HAP-1 (cell line): Measurements from ENCODE around the gene GH2.
"Not testable (repeated sequence)": the region's sequence is repeated elsewhere in the genome, so short reads cannot be mapped to it uniquely, and the experiment has no call there.

Source experiments
- DNase-seq, 2 experiments: peaks; one replicate each; pipeline ENCODE4 v3.0.0-alpha.2; 2016 to 2020; ENCODE audit warnings: low spot score in 2 of 2
- H3K27me3 ChIP-seq: fragments of 250-450 bp; sonication (Bioruptor Pico); 2 replicates; pipeline ENCODE4 v1.5.1; 2020; ENCODE audit warnings: low read depth, mild to moderate bottlenecking, moderate library complexity
- H3K36me3 ChIP-seq: fragments of 250-450 bp; sonication (Bioruptor Pico); replicated peaks from 2 replicates; pipeline ENCODE4 v1.5.1; 2020; ENCODE audit warnings: mild to moderate bottlenecking
- H3K4me1 ChIP-seq: fragments of 250-450 bp; sonication (Bioruptor Pico); 2 replicates; pipeline ENCODE4 v1.5.1; 2020; ENCODE audit warnings: mild to moderate bottlenecking
- H3K4me3 ChIP-seq: fragments of 250-450 bp; sonication (Bioruptor Pico); 2 replicates; pipeline ENCODE4 v1.5.1; 2020; ENCODE audit warnings: mild to moderate bottlenecking, moderate library complexity
- H3K9me3 ChIP-seq: fragments of 250-450 bp; sonication (Bioruptor Pico); 2 replicates; pipeline ENCODE4 v1.5.1; 2020; ENCODE audit warnings: mild to moderate bottlenecking, moderate library complexity
- in situ Hi-C: fragments of 300-500 bp; cut with MboI; formaldehyde crosslinking; loops from 3 replicates; pipeline ENCODE4 v1.14.3; 2020; ENCODE audit warnings: low sequenced_read_pairs, inconsistent platforms, mixed read lengths

Gene GH2

DNA sequence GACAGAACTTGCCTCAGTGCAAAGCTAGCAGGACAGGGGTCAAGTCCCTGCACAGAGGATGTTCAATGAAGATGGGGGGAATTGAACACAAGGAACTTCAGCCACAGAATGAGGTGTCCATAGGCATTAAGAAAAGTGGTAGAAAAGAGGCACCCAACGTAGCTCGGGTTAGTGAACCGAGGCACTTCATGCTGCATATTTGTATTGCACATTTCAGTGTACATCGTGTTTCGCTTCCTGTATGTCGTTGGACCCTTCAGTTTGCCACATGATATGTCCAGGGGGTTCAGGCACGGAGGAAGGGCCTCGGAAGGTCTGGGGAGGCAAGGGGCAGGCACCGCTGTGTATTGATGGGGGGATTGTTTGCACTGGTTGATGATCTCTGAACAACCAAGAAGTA lies 3.3 kb downstream of the GH2 start:
- H3K4me3 ChIP-seq, H3K4me1 ChIP-seq, H3K9me3 ChIP-seq, H3K36me3 ChIP-seq, in situ Hi-C loops, H3K27me3 ChIP-seq, DNase-seq: not testable (repeated sequence)

DNA sequence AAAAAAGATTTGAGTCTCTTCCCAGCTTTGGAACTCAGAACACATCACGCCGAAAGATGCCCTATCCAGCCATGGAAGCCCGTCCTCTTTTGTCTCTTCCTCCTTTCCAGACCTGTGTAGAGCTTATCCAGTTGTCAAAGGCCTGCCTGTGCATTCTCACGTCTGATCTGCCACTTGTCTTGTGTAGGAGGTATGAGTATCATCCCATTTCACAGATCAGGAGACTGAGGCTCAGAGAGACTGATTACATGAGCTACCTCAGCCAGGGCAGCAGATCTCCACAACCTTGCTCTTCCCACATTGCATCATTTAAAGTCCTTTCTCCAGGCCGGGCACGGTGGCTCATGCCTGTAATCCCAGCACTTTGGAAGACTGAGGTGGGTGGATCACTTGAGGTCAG lies 7.1 kb downstream of the GH2 start:
- DNase-seq, in situ Hi-C loops, H3K4me1 ChIP-seq, H3K9me3 ChIP-seq, H3K36me3 ChIP-seq, H3K4me3 ChIP-seq: not testable (repeated sequence)
- H3K27me3 ChIP-seq = peaks cover 11% of the 10 kb centered on the region

DNA sequence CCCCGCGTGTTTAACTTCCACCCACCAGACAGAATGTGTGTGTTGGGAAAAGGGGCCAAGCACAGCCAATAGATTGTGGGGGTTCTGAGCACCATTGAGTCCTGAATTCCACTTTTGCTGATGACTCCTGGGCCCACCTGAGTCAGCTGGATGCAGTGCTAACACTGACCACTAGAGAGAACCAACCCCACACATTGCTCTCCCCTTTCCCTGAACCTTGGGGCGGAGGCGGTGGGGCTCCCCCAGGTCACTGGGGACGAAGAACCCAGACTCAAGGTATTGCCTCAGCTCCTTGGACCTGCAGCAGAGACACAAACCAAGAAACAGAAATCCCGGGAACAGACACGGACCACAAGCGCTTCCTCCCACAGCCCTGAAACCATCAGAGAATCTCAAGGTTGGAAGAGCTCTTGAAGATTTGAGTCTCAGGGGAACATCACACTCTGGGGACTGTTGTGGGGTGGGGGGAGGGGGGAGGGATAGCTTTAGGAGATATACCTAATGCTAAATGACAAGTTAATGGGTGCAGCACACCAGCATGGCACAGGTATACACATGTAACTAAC lies 7.6 kb downstream of the GH2 start:
- peaks cover 11% of the 10 kb centered on the region for H3K27me3 ChIP-seq
- H3K4me3 ChIP-seq, H3K36me3 ChIP-seq, H3K9me3 ChIP-seq, DNase-seq, H3K4me1 ChIP-seq, in situ Hi-C loops: not testable (repeated sequence)

DNA sequence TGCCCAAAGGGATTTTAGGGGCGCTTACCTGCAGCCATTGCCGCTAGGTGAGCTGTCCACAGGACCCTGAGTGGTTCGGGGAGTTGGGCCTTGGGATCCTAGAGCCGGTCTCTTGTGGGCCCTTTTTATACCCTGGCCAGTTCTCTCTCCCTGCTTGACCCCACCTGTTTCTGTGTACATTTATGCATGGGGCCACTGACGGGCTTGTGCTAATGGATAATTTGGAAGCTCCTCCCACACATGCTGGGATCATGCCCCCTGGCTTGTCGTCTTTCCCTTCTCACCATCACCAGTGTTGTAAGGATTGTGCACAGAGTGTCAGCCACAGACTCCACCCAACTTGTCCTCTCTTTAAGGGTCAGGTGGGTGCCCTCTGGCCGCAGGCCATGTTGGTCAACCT lies 8.2 kb downstream of the GH2 start, which contains the start of gene CSH2:
TSS of gene CSH2 (minus strand) at position 101 of the 400 bp plus-strand sequence. CDS start at position 38, 63 bp downstream.
- peaks cover 11% of the 10 kb centered on the region for H3K27me3 ChIP-seq
- DNase-seq, H3K4me1 ChIP-seq, in situ Hi-C loops, H3K9me3 ChIP-seq, H3K36me3 ChIP-seq, H3K4me3 ChIP-seq: not testable (repeated sequence)

DNA sequence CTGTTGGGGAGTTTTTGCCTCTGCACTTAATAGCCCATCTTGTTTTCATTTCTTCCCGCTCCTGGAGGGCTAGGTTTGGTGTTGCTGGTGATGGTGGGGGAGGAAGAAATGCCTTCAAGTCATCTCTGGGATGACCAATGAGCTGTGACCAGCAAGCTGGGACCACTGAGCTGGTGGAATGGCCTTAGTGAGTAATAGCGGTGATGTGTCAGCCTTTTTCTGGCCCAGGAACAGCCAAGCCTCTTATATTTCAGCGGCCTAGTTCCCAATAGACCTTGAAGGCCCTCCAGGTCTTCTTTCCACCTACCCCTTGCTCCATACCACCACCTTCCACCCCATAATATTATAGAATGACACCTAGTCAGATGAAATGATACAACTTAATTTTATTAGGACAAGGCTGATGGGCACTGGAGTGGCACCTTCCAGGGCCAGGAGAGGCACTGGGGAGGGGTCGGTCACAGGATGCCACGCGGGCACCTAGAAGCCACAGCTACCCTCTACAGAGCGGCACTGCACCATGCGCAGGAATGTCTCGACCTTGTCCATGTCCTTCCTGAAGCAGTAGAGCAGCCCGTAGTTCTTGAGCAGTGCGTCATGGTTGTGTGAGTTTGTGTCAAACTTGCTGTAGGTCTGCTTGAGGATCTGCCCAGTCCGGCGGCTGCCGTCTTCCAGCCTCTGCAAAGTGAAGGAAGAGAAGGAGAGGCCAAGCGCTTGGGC lies 9.9 kb downstream of the GH2 start:
- H3K9me3 ChIP-seq, H3K4me1 ChIP-seq, H3K27me3 ChIP-seq, H3K4me3 ChIP-seq, DNase-seq, in situ Hi-C loops, H3K36me3 ChIP-seq: not testable (repeated sequence)

DNA sequence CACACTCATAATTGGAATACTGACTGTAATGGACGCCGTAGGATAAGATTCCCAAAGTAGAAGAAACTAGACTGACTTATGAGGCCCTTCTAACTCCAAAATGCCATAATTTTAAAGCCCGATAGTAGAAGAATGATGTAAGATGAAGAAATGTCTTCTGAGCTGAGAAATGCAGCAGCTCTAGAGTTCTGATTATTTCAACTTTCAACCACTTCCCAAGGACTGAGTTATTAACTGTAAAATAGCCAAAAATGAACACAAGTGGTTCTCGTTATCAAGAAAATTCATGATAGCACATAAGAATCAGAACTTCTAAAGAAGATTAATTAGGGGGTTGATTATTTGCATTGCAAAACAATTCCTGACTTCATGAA lies 11.5 kb downstream of the GH2 start:
- H3K27me3 ChIP-seq, DNase-seq, in situ Hi-C loops, H3K4me3 ChIP-seq, H3K36me3 ChIP-seq, H3K9me3 ChIP-seq, H3K4me1 ChIP-seq: not testable (repeated sequence)

DNA sequence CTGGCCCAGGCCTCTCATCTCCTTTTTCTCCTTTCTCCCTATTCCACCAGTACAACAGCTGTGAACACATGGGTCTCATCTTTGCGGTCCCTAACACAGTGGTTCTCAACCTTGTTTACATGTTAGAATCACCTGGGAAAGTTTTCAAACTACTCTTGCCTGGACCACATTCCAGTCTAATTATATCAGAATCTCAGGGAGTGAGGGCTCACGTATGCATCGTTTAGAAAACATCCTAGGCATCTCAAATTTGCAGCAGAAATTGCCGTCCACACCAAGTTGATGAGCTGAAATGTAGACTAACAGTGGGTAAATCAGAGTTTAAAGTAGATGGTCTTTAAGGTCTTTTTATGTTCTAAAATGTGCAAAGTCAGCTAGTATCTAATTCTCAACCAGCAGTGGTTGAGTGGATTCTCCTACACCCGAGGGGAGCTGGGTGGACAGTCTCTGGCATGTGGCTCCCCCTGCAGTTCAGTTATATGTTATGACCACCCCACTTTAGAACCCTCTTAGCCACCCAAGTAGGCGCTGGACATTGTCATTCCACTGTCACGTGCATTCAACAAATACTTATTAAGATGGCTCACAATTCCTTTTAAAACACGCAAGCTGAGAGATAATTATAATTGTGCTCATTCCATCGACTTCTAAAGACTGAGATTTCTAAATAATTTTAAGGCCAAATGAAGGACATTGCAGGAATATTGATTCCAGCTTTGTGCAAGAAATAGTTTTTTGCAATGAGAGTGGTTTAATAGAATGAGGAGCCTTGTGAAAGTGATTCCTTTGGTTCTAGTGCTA lies 12.1 kb downstream of the GH2 start:
- H3K4me3 ChIP-seq, in situ Hi-C loops, H3K9me3 ChIP-seq, H3K36me3 ChIP-seq, H3K4me1 ChIP-seq, H3K27me3 ChIP-seq: not testable (repeated sequence)
- peak in 1 of 2 experiments; percentile 26 for DNase-seq

DNA sequence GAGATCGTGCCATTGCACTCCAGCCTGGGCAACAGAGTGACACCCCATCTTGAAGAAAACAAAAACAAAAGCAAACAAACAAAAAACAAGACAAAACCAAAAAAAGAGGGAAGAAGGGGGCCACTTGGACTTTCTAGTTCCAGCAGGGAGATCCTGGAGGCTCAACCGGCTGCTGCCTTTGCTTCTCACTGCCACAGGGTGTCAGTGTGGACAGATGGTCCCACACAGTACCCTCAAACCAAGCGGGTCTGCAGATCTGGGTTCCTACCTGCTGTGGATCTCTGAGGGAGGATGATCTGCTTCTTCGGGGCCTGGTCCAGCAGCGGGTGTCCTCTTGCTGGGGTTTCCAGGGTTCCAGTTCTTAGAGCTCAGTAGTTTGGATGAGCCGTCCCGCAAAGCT lies 15.1 kb downstream of the GH2 start:
- DNase-seq, H3K4me1 ChIP-seq, H3K9me3 ChIP-seq, H3K36me3 ChIP-seq, H3K4me3 ChIP-seq, H3K27me3 ChIP-seq, in situ Hi-C loops: not testable (repeated sequence)

DNA sequence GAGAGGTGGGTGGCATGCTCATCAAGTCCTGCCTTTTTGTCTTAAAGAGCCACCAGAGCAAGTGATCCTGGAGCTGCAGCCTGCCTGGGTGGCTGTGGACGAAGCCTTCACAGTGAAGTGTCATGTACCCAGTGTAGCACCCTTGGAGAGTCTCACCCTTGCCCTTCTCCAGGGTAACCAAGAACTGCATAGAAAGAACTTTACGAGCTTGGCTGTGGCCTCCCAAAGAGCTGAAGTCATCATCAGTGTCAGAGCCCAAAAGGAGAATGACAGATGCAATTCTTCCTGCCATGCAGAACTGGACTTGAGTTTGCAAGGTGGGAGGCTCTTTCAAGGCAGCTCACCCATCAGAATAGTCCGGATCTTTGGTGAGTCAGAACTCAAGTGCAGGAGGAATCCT lies 22.5 kb downstream of the GH2 start:
- in situ Hi-C loops = no loop called here
- H3K27me3 ChIP-seq = peaks cover 19% of the 10 kb centered on the region
- H3K4me3 ChIP-seq = no peak overlapping the region
- no peaks in the 10 kb centered on the region for H3K4me1 ChIP-seq
- H3K9me3 ChIP-seq = no peaks in the 10 kb centered on the region
- no peak for DNase-seq
- no peaks in the 10 kb centered on the region for H3K36me3 ChIP-seq

DNA sequence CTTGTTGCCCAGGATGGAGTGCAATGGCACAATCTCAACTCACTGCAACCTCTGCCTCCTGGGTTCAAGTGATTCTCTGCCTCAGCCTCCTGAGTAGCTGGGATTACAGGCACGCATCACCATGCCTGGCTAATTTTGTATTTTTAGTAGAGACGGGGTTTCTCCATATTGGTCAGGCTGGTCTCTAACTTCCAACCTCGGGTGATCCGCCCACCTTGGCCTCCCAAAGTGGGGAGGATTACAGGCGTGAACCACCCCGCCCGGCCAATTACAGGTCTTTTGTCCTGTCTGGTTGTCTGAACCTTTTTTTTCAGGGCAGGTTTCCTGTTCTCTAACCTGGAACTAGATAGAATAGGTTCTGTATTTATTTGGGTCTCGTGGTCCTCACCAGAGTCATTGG lies 25.3 kb downstream of the GH2 start:
- H3K4me3 ChIP-seq, in situ Hi-C loops, H3K36me3 ChIP-seq, H3K4me1 ChIP-seq, H3K9me3 ChIP-seq, DNase-seq: not testable (repeated sequence)
- peaks cover 28% of the 10 kb centered on the region for H3K27me3 ChIP-seq

DNA sequence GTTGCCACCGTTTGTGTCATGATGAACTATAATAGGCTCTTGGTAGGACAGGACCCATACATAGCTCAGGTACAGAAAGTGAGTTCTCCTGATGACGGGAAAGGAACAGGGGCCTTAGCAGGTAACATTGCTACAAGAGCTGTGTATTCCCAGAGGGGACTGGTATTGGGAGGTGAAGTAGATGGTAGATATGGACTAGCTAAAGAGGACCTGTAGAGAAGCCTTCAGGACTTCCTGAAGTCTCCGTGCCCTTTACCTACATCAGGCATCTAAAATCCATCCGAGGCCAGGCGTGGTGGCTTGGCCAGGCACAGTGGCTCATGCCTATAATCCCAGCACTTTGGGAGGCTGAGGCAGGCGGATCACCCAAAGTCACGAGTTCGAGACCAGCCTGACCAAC lies 26.6 kb downstream of the GH2 start:
- no peaks in the 10 kb centered on the region for H3K9me3 ChIP-seq
- H3K4me3 ChIP-seq = no peak overlapping the region
- no peaks in the 10 kb centered on the region for H3K36me3 ChIP-seq
- in situ Hi-C loops = no loop called here
- peaks cover 22% of the 10 kb centered on the region for H3K27me3 ChIP-seq
- DNase-seq = no peak
- H3K4me1 ChIP-seq = no peaks in the 10 kb centered on the region

DNA sequence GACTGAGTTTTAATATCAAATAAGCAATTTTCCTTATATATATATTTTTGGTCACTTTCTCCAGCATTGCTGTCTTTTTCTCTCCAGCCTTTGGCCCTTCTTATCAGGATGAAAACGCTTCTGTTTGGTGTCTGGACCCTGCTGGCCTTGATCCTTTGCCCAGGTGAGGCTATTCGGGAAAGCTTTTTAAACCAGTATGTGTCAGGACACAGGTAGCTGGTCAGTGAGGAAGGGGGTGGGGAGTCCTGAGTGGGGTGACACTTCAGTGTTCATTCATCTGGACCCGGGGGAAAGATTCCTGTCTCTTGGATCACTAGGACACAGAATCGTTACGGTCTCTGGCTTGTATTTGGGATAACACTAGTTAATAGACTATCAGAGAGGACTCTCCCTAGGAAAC lies 27.0 kb downstream of the GH2 start:
- no peaks in the 10 kb centered on the region for H3K4me1 ChIP-seq
- H3K27me3 ChIP-seq = peaks cover 18% of the 10 kb centered on the region
- in situ Hi-C loops = no loop called here

DNA sequence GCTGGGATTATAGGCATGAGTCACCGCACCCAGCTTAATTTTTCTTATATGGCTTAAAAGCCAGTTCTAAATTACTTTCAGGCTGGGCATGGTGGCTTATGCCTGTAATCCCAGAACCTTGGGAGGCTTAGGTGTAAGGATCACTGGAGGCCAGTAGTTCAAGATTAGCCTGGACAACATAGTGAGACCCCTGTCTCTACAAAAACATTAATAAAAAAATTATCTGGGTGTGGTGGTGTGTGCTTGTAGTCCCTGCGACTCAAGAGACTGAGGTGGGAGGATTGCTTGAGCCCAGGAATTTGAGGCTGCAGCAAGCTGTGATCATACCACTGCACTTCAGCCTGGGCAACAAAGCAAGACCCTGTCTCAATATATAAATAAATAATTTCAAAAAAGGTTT lies 28.5 kb downstream of the GH2 start:
- peaks cover 14% of the 10 kb centered on the region; the same call in 1 of the 2 replicates for H3K27me3 ChIP-seq
- H3K9me3 ChIP-seq = no peaks in the 10 kb centered on the region
- no peak for DNase-seq
- H3K4me1 ChIP-seq = no peaks in the 10 kb centered on the region
- in situ Hi-C loops = no loop called here
- H3K4me3 ChIP-seq = no peak overlapping the region
- no peaks in the 10 kb centered on the region for H3K36me3 ChIP-seq

More for the DNA sequence above, 27.0 kb downstream of the GH2 start:
- Histone ChIP-seq H3K36me3 (no peaks in the 10 kb centered on the region), H3K4me3 (no peak overlapping the region), H3K9me3 (no peaks in the 10 kb centered on the region)
- DNase-seq = no peak

DNA sequence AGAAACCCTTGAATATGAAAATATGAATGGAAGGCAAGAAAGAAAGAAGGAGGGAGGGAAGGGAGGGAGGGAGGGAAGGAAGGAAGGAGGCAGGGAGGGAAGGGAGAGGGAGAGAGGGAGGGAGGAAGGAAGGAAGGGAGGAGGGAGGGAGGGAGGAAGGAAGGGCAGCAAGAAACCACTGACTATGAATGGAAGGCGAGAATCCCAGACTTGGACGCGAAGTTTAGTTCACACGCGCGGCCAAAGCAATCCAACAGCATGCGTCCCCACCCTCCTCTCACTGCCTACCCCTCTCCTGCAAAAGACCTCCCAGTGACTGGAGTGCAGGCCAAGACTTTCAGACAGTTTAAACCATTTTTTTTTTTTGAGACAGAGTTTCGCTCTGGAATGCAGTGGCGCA lies 31.3 kb downstream of the GH2 start:
- Histone ChIP-seq H3K9me3 (no peaks in the 10 kb centered on the region), H3K4me1 (no peaks in the 10 kb centered on the region), H3K27me3 (peaks cover 14% of the 10 kb centered on the region; the same call in 1 of the 2 replicates), H3K36me3 (no peaks in the 10 kb centered on the region), H3K4me3 (no peak overlapping the region)
- in situ Hi-C loops = no loop called here
- no peak for DNase-seq
